ENCODE measurements around the gene CTRB1. TPM values are rescaled to one million over a fixed set of nuclear protein-coding genes. Genes with fewer than 3 reads are reported as not detected.
"Not testable (repeated sequence)": the region's sequence is repeated elsewhere in the genome, so short reads cannot be mapped to it uniquely, and the experiment has no call there.

CTRB1 gene
- polyA plus RNA-seq, 1 experiment, result not detected

DNA sequence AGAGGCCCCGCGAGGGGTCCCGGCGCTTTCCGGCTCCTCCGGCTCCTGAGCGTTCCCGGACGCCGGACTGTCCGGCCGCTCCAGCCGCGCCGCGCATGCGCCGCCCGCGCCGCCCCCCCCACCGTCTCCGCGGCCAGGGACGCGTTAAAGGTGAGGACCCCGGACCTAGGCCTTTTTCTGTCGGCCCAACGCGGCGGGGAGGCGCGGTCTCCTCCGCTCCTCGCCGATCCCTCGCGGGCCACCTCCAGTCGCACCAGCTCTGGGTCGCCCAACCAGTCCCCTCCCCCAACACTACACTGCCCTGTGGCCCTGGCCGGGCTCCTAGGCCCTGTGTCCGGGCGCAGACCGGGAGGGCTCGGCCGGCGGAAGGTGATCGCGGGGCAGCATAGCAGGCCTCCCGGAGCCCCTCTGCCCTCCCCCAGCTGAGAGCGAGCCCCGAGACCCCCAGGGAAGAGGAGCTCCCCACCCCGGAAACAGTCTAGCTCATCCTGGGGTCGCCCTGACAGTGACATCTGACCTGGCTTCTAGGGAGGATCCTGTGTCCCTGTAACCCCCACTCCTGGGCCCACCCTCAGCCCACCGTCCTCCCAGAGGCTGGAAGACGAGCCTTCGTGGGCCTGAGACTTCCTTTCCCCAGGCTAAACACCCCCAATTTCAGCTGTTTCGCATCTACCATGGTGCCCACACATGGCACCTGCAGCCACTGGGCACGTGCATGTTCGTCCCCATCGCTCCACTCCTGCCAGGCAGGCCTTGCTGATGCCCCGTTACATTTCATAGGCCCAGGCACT, 47.3 kb downstream of the CTRB1 start:
- no peak for TF ChIP-seq CTCF (IDR thresholded peaks at IDR 0.05; ENCODE audit: insufficient read depth, low read depth, low read length)
- DNase-seq (ENCODE audit: low read depth), result no peak
- peaks cover 17% of the 10 kb centered on the region for H3K36me3 ChIP-seq (ENCODE audit: control insufficient read depth, insufficient read depth, low read length)
- H3K4me3 ChIP-seq (ENCODE audit: low read depth, low read length), result peak overlapping the region; percentile 98
- H3K27me3 ChIP-seq (ENCODE audit: control insufficient read depth, insufficient read depth, low read length), result no peaks in the 10 kb centered on the region
- CTCF ChIA-PET, result interaction anchor here (1.3 to 3.0 kb wide), 2 partner anchors 27 to 32 kb away, joined by 5 to 8 read pairs; no protein-coding TSS in a partner anchor
- POLR2A ChIA-PET, result no interaction called here

DNA sequence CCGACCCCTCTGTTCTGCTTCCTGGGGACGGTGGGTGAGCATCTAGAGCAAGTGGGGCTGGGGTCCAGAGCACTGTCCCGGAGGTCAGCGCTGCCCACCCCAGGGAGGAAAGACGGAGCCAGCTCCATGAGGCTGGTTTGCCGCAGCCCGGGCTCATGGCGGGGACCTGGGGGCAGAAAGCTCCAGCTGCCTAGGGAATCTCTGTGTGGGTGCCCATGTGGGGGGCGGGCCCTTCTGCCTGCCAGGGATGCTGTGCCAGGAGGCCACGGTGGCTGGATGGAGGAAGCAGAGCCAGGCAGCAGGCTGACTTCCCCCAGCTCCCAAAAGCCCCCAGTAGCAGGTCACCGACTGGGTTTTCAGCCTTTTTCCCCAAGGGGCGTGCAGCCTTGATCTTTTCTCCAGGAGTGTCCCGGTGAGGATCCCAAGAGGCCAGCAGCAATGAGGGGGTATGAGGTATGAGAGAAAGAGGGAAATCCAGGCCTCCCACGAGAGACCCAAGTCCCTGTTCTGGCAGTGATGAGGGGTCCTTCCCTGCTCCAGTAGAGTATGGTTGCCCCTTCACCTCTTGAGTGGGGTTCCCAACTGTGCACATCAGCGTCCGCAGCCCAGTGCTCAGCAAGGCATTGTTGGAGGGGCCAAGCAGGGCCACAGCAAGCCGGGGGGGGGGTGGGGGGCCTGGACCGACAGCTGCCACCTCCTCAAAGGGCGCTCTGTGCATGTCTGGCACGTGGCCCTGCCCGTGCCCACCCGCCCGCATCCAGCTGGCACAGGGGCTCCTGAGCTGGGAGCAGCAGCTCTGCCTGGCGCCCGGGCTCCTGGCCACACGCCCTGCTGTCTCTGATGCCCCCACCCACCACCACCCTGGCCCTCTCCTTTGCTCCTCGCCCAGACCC, 48.2 kb downstream of the CTRB1 start:
- no peak for TF ChIP-seq CTCF (IDR thresholded peaks at IDR 0.05; ENCODE audit: insufficient read depth, low read depth, low read length)
- Histone ChIP-seq H3K4me3 (ENCODE audit: low read depth, low read length) (no peak overlapping the region), H3K36me3 (ENCODE audit: control insufficient read depth, insufficient read depth, low read length) (peaks cover 15% of the 10 kb centered on the region), H3K27me3 (ENCODE audit: control insufficient read depth, insufficient read depth, low read length) (no peaks in the 10 kb centered on the region)
- DNase-seq (ENCODE audit: low read depth), result no peak
- CTCF ChIA-PET, result interaction anchor here (0.5 to 3.0 kb wide), 2 partner anchors 33 to 49 kb away, joined by 3 to 8 read pairs; no protein-coding TSS in a partner anchor
- POLR2A ChIA-PET, result no interaction called here

- Histone ChIP-seq H3K36me3 (ENCODE audit: control insufficient read depth, insufficient read depth, low read length) (peaks cover 13% of the 10 kb centered on the region), H3K4me3 (ENCODE audit: low read depth, low read length) (no peak overlapping the region), H3K27me3 (ENCODE audit: control insufficient read depth, insufficient read depth, low read length) (no peaks in the 10 kb centered on the region)
- ChIA-PET CTCF (interaction anchor here (0.8 to 3.0 kb wide), 2 partner anchors 34 to 197 kb away, joined by 3 to 8 read pairs; no protein-coding TSS in a partner anchor), POLR2A (no interaction called here)
- DNase-seq (ENCODE audit: low read depth), result no peak
- TF ChIP-seq CTCF (IDR thresholded peaks at IDR 0.05; ENCODE audit: insufficient read depth, low read depth, low read length), result no peak
Measured at GRCh38 chr16:75267631-75268264, 49.0 kb downstream of the CTRB1 start.

GRCh38 chr16:75269358-75269757, 50.6 kb downstream of the CTRB1 start:
- DNase-seq (ENCODE audit: low read depth); POLR2A ChIA-PET; H3K4me3 ChIP-seq (ENCODE audit: low read depth, low read length); H3K36me3 ChIP-seq (ENCODE audit: control insufficient read depth, insufficient read depth, low read length); CTCF ChIA-PET; H3K27me3 ChIP-seq (ENCODE audit: control insufficient read depth, insufficient read depth, low read length): not testable (repeated sequence)

DNA sequence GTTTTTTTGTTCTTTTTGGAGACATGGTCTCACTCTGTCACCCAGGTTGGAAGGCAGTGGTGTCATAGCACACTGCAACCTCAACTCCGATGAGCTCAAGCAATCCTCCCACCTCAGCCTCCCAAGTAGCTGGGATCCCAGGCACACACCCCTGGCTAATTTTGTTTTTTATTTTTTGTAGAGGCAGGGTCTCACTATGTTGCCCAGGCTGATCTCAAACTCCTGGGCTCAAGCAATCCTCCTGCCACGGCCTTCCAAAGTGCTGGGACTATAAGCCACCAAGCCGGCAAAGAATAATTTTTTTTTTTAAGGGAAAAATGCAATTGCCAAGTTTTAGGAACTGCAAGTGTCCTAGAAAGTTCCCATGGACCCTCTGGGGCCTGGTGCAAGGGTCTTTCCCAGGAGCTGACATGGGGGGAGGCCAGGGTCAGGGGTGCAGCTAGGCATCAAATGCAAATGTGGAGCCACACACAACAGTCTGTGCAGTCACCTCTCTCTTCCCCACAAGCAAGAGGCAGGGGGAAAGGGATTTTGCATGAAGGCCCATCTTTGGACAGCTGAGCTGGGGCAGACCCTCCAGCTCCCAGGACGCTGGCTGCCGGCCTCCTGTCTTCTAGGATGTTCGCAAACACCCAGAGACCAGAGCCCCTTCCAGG, 52.8 kb downstream of the CTRB1 start:
- CTCF ChIA-PET, result no interaction called here
- POLR2A ChIA-PET, result no interaction called here

More for the DNA sequence above, 52.8 kb downstream of the CTRB1 start:
- no peak for TF ChIP-seq CTCF (IDR thresholded peaks at IDR 0.05; ENCODE audit: insufficient read depth, low read depth, low read length)
- no peaks in the 10 kb centered on the region for H3K36me3 ChIP-seq (ENCODE audit: control insufficient read depth, insufficient read depth, low read length)
- DNase-seq (ENCODE audit: low read depth), result no peak
- H3K4me3 ChIP-seq (ENCODE audit: low read depth, low read length), result no peak overlapping the region
- H3K27me3 ChIP-seq (ENCODE audit: control insufficient read depth, insufficient read depth, low read length), result no peaks in the 10 kb centered on the region
